Measurements from ENCODE around the gene TMEM131.

GRCh38 chr2:98026927-98027522 lies 31.3 kb upstream of the TMEM131 start:
- TF ChIP-seq, protein P1, sequence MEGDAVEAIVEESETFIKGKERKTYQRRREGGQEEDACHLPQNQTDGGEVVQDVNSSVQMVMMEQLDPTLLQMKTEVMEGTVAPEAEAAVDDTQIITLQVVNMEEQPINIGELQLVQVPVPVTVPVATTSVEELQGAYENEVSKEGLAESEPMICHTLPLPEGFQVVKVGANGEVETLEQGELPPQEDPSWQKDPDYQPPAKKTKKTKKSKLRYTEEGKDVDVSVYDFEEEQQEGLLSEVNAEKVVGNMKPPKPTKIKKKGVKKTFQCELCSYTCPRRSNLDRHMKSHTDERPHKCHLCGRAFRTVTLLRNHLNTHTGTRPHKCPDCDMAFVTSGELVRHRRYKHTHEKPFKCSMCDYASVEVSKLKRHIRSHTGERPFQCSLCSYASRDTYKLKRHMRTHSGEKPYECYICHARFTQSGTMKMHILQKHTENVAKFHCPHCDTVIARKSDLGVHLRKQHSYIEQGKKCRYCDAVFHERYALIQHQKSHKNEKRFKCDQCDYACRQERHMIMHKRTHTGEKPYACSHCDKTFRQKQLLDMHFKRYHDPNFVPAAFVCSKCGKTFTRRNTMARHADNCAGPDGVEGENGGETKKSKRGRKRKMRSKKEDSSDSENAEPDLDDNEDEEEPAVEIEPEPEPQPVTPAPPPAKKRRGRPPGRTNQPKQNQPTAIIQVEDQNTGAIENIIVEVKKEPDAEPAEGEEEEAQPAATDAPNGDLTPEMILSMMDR (IDR thresholded peaks at IDR 0.05), result no peak
- TF ChIP-seq POLR2A (IDR thresholded peaks at IDR 0.05), result no peak

Data from heart left ventricle (tissue), 13 donors.